Measurements from ENCODE around the gene PAH.

Gene PAH

DNA sequence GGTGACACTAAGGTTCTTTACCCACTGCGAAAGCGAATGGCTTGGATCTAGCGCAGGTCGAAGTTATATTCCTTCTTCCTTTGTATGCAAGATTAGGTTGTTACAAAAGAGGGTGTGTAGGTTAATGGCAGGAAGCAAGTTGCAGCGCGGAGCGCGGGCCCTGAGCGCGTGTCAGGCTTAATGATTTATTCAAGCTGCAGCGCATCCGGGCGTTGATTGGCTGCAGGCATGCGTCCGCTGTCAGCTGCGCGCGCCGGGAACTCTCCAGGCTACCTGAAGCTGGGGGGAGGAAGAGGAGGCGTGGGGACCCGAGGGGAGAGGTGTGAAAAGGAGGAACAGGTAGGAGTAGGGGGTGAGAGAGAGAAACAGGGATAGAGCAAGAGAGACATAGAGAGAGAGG, 47.8 kb upstream of the PAH start:
- H3K4me2 ChIP-seq (ENCODE audit: low read length), result no peak overlapping the region
- H3K27ac ChIP-seq (ENCODE audit: low read length), result no peak overlapping the region
- H3K27me3 ChIP-seq (ENCODE audit: low read depth, low read length), result no peaks in the 10 kb centered on the region
- H3K4me3 ChIP-seq (ENCODE audit: low read length), result no peak overlapping the region
- no peaks in the 10 kb centered on the region for H4K20me1 ChIP-seq (ENCODE audit: insufficient read depth, low read length)
- TF ChIP-seq EZH2phosphoT487 (IDR thresholded peaks at IDR 0.05; ENCODE audit: low read depth), result no peak
- TF ChIP-seq, protein P1, sequence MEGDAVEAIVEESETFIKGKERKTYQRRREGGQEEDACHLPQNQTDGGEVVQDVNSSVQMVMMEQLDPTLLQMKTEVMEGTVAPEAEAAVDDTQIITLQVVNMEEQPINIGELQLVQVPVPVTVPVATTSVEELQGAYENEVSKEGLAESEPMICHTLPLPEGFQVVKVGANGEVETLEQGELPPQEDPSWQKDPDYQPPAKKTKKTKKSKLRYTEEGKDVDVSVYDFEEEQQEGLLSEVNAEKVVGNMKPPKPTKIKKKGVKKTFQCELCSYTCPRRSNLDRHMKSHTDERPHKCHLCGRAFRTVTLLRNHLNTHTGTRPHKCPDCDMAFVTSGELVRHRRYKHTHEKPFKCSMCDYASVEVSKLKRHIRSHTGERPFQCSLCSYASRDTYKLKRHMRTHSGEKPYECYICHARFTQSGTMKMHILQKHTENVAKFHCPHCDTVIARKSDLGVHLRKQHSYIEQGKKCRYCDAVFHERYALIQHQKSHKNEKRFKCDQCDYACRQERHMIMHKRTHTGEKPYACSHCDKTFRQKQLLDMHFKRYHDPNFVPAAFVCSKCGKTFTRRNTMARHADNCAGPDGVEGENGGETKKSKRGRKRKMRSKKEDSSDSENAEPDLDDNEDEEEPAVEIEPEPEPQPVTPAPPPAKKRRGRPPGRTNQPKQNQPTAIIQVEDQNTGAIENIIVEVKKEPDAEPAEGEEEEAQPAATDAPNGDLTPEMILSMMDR (IDR thresholded peaks at IDR 0.05; ENCODE audit: low read depth, low read length), result no peak
- 0 out of 2 replicates have a peak, but pooled peaks cover 5% of the 10 kb centered on the region for H3K9me3 ChIP-seq (ENCODE audit: insufficient read depth, low read length)
- H3K9ac ChIP-seq (ENCODE audit: low read length), result no peak overlapping the region
- H3K36me3 ChIP-seq (replicated peaks; ENCODE audit: low read depth, low read length), result no peaks in the 10 kb centered on the region
- no peaks in the 10 kb centered on the region for H3K79me2 ChIP-seq (ENCODE audit: low read length)
- H2AFZ ChIP-seq (ENCODE audit: low read depth, low read length), result no peak overlapping the region
- no peaks in the 10 kb centered on the region for H3K4me1 ChIP-seq (ENCODE audit: low read length)

DNA sequence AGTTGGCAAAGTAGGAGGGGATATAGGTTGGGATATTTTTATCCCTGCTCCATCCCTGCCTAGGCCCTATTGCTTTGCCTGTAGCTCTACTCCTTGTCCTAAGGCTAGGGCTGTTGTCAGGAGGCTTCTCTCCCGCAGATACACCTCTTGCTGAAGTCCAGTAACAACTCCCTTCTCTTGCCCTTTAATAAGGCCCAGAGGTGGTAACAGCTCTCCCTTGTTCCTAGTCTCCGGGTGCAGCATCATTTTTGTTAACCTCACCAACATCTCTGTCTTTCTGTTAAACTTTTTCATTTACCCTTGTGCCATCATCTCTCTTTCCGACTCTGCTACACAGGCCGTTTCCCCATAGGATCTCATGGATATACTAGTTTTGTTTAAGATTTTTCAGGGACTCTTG, 46.8 kb upstream of the PAH start:
- H3K27me3 ChIP-seq (ENCODE audit: low read depth, low read length), result no peaks in the 10 kb centered on the region

DNA sequence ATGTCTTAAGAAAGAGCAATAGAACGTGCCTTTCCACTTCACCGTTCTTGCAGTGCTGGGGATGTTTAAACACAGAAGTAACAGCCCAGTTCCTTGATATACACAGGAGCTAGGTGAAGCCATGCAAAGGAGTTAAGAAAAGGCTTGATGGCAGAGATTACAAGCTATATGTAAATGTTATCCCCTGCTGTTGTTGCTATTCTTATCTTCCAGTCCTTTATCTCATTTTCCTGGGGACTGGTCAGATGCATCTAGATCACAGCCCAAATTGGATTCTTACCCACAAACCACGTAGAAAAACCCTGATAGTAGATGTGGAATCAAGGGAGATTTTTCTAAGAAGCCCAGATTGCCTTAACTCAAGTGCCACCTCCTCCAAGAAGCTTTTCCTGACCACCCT, 45.9 kb upstream of the PAH start:
- Histone ChIP-seq H3K4me1 (ENCODE audit: low read length) (no peaks in the 10 kb centered on the region), H3K4me2 (ENCODE audit: low read length) (no peak overlapping the region), H3K36me3 (replicated peaks; ENCODE audit: low read depth, low read length) (no peaks in the 10 kb centered on the region), H3K9me3 (ENCODE audit: insufficient read depth, low read length) (0 out of 2 replicates have a peak, but pooled peaks cover 5% of the 10 kb centered on the region), H3K79me2 (ENCODE audit: low read length) (no peaks in the 10 kb centered on the region), H3K27me3 (ENCODE audit: low read depth, low read length) (no peaks in the 10 kb centered on the region), H2AFZ (ENCODE audit: low read depth, low read length) (no peak overlapping the region), H3K9ac (ENCODE audit: low read length) (no peak overlapping the region), H3K4me3 (ENCODE audit: low read length) (no peak overlapping the region), H3K27ac (ENCODE audit: low read length) (no peak overlapping the region), H4K20me1 (ENCODE audit: insufficient read depth, low read length) (no peaks in the 10 kb centered on the region)
- no peak for TF ChIP-seq EZH2phosphoT487 (IDR thresholded peaks at IDR 0.05; ENCODE audit: low read depth)
- TF ChIP-seq, protein P1 (IDR thresholded peaks at IDR 0.05; ENCODE audit: low read depth, low read length), result no peak

More for the DNA sequence above, 46.8 kb upstream of the PAH start:
- H3K79me2 ChIP-seq (ENCODE audit: low read length), result no peaks in the 10 kb centered on the region
- H4K20me1 ChIP-seq (ENCODE audit: insufficient read depth, low read length), result no peaks in the 10 kb centered on the region
- H3K4me3 ChIP-seq (ENCODE audit: low read length), result no peak overlapping the region
- no peak overlapping the region for H3K9ac ChIP-seq (ENCODE audit: low read length)
- H3K4me2 ChIP-seq (ENCODE audit: low read length), result no peak overlapping the region
- no peak overlapping the region for H2AFZ ChIP-seq (ENCODE audit: low read depth, low read length)
- TF ChIP-seq, protein P1 (IDR thresholded peaks at IDR 0.05; ENCODE audit: low read depth, low read length), result no peak
- no peak for TF ChIP-seq EZH2phosphoT487 (IDR thresholded peaks at IDR 0.05; ENCODE audit: low read depth)
- no peak overlapping the region for H3K27ac ChIP-seq (ENCODE audit: low read length)
- 0 out of 2 replicates have a peak, but pooled peaks cover 5% of the 10 kb centered on the region for H3K9me3 ChIP-seq (ENCODE audit: insufficient read depth, low read length)
- H3K36me3 ChIP-seq (replicated peaks; ENCODE audit: low read depth, low read length), result no peaks in the 10 kb centered on the region
- no peaks in the 10 kb centered on the region for H3K4me1 ChIP-seq (ENCODE audit: low read length)

DNA sequence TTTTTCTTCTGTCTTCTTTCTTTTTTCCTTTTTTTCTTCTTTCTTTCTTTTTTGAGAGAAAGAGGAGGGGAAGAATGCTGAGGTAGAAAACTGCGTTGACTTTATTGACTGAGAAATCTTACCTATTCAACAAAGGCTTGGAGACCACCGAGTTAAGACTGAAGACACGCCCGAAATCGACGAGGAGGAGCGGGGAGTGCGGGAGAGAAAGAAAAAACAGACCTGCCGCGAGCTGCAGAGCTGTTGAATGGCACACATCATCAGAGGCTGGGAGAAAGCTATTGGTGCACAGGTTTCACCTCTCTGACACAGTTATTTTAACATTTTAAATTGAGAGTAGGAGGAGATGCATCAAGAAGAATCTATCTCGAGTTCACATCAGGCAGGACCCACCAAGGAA, 45.5 kb upstream of the PAH start:
- no peaks in the 10 kb centered on the region for H3K4me1 ChIP-seq (ENCODE audit: low read length)
- no peak overlapping the region for H3K4me3 ChIP-seq (ENCODE audit: low read length)
- H3K27ac ChIP-seq (ENCODE audit: low read length), result no peak overlapping the region
- no peaks in the 10 kb centered on the region for H3K79me2 ChIP-seq (ENCODE audit: low read length)
- 0 out of 2 replicates have a peak, but pooled peaks cover 5% of the 10 kb centered on the region for H3K9me3 ChIP-seq (ENCODE audit: insufficient read depth, low read length)
- H3K36me3 ChIP-seq (replicated peaks; ENCODE audit: low read depth, low read length), result no peaks in the 10 kb centered on the region
- H3K9ac ChIP-seq (ENCODE audit: low read length), result no peak overlapping the region
- H4K20me1 ChIP-seq (ENCODE audit: insufficient read depth, low read length), result no peaks in the 10 kb centered on the region
- no peak overlapping the region for H2AFZ ChIP-seq (ENCODE audit: low read depth, low read length)
- H3K4me2 ChIP-seq (ENCODE audit: low read length), result no peak overlapping the region
- no peak for TF ChIP-seq EZH2phosphoT487 (IDR thresholded peaks at IDR 0.05; ENCODE audit: low read depth)
- TF ChIP-seq, protein P1 (IDR thresholded peaks at IDR 0.05; ENCODE audit: low read depth, low read length), result no peak
- H3K27me3 ChIP-seq (ENCODE audit: low read depth, low read length), result no peaks in the 10 kb centered on the region

All from OCI-LY3 (cell line).